ENCODE measurements around the gene EBF4.

DNA sequence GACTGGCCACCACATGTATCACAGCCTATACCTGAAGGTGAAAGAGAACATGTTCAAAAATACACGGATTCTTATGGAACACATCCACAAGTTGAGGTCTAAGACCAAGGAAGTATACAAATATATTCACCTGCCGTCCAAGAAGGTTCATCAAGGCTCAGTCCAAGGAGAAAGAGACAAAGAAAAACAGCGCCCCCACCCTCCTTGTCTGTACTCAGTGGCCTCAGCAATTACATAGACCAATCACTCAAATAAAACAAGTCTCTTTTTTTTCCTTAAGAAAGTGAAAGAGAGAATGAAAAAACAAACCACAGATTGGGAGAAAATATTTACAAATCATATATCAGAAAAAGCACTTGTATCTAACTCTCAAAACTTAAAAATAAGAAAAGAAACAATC is 88.4 kb downstream of the EBF4 start:
- TF ChIP-seq POLR2A (IDR thresholded peaks at IDR 0.05; ENCODE audit: low read length) = no peak
- no peak for TF ChIP-seq GATA1 (IDR thresholded peaks at IDR 0.05; ENCODE audit: low read depth, low read length)
